BLaER1 (cell line): ENCODE measurements around the gene KRTAP20-2.

Source experiments
- H3K27ac ChIP-seq: shearing (Covaris generic); formaldehyde crosslinking; 2 replicates; pipeline ENCODE4 v1.8.1; 2022
- H3K27me3 ChIP-seq: shearing (Covaris generic); formaldehyde crosslinking; 2 replicates; pipeline ENCODE4 v1.8.1; 2022
- H3K36me3 ChIP-seq: shearing (Covaris generic); formaldehyde crosslinking; 2 replicates; pipeline ENCODE4 v1.8.1; 2022
- H3K4me1 ChIP-seq: shearing (Covaris generic); formaldehyde crosslinking; 2 replicates; pipeline ENCODE4 v1.8.1; 2022
- H3K4me2 ChIP-seq: shearing (Covaris generic); formaldehyde crosslinking; 2 replicates; pipeline ENCODE4 v1.8.1; 2022
- H3K4me3 ChIP-seq: shearing (Covaris generic); formaldehyde crosslinking; 2 replicates; pipeline ENCODE4 v1.8.1; 2022
- H3K9ac ChIP-seq: shearing (Covaris generic); formaldehyde crosslinking; 2 replicates; pipeline ENCODE4 v1.8.1; 2022
- H3K9me3 ChIP-seq: shearing (Covaris generic); formaldehyde crosslinking; 2 replicates; pipeline ENCODE4 v1.8.1; 2022
- H4K20me1 ChIP-seq: shearing (Covaris generic); formaldehyde crosslinking; 2 replicates; pipeline ENCODE4 v1.8.1; 2022
- Cebpa-rat ChIP-seq: shearing (Covaris generic); IDR thresholded peaks from 2 replicates; pipeline ENCODE4 v1.8.1; 2022

Gene KRTAP20-2

DNA sequence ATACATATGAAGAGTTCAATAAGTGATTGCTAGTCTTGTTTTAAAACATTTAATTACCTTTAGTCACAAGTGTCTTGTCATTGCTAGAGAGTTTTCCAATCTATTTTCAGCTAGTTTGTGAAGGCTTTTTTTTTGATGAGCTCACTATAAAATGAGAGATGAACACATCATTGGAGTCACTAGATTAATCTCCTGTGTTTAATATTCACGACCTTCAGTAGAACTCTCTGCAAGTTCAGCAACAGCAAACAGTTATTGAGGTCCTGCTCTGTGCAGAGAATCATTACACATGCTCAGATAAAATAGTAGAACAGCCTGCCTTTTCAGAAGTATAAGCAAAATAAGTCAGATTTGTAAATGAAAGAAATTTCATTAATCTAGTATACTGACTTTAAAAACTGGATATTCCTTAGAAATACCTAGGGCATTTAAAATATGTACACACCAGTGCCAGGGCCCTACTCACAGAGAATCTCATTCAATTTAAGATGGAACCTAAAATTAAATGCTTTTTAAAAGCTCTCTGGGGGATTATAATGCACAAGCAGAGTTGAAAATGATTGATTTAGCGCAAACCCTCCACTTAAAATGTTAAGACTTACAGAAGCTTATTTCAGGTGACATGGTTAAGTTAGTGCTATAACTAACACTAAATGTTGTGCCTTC lies 38.1 kb downstream of the KRTAP20-2 start:
- H3K9ac ChIP-seq, result no peak overlapping the region
- no peaks in the 10 kb centered on the region for H3K4me1 ChIP-seq
- H3K36me3 ChIP-seq, result no peaks in the 10 kb centered on the region
- no peak overlapping the region for H3K4me2 ChIP-seq
- no peaks in the 10 kb centered on the region for H3K27me3 ChIP-seq
- H3K4me3 ChIP-seq, result no peak overlapping the region
- no peak overlapping the region for H3K27ac ChIP-seq
- TF ChIP-seq Cebpa-rat, result no peak
- no peaks in the 10 kb centered on the region for H3K9me3 ChIP-seq
- H4K20me1 ChIP-seq, result no peaks in the 10 kb centered on the region

DNA sequence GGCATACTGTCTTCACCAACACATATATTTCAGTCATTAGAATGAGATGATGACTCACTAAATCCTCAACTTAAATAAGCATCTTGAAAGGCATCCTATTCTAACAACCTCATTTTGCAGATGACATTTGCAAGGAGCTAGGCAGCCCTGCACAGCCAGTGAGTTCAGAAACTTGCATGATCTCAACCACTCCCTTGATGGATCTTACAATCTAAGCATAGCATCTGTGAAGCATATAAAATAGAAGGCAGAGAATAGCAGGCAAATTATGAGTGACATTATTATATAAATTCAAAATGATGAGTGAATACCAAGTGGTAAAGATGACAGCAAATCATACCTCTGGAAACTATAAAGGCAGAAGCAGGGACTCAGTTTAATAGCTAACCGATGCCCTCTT lies 39.3 kb downstream of the KRTAP20-2 start:
- Histone ChIP-seq H3K9me3 (no peaks in the 10 kb centered on the region), H3K27ac (no peak overlapping the region), H3K27me3 (no peaks in the 10 kb centered on the region), H3K36me3 (no peaks in the 10 kb centered on the region), H3K4me1 (no peaks in the 10 kb centered on the region), H3K4me2 (no peak overlapping the region), H4K20me1 (no peaks in the 10 kb centered on the region), H3K9ac (no peak overlapping the region), H3K4me3 (no peak overlapping the region)
- no peak for TF ChIP-seq Cebpa-rat

DNA sequence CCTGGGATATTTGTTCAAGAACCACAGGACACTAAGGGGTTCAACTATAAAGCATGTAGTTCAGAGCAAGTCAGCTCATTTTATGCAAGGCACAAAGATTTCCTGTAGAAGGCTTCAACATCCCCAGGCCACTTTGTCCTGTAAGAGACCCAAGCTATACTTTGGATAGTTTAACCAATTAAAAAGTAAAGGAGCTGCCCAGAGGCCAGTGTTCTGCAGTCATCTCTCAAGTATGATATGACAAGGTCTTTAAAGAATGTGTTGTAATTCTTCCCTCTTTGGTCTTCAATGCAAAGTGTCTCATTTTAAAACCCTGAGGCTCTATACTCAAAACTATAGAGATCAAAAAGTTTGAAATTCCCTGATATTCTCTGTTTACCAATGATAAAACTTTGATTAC lies 41.7 kb downstream of the KRTAP20-2 start:
- Histone ChIP-seq H3K4me3 (no peak overlapping the region), H3K27me3 (no peaks in the 10 kb centered on the region), H3K9ac (no peak overlapping the region), H3K9me3 (no peaks in the 10 kb centered on the region), H3K4me1 (no peaks in the 10 kb centered on the region), H3K4me2 (no peak overlapping the region), H3K27ac (no peak overlapping the region), H3K36me3 (no peaks in the 10 kb centered on the region), H4K20me1 (no peaks in the 10 kb centered on the region)
- TF ChIP-seq Cebpa-rat, result no peak

GRCh38 chr21:30680586-30680985 lies 45.6 kb downstream of the KRTAP20-2 start:
- no peak overlapping the region for H3K4me2 ChIP-seq
- TF ChIP-seq Cebpa-rat, result no peak
- no peaks in the 10 kb centered on the region for H3K27me3 ChIP-seq
- H3K9ac ChIP-seq, result no peak overlapping the region
- no peak overlapping the region for H3K27ac ChIP-seq
- H3K4me3 ChIP-seq, result no peak overlapping the region
- no peaks in the 10 kb centered on the region for H3K36me3 ChIP-seq
- H3K4me1 ChIP-seq, result no peaks in the 10 kb centered on the region
- no peaks in the 10 kb centered on the region for H3K9me3 ChIP-seq
- H4K20me1 ChIP-seq, result no peaks in the 10 kb centered on the region

GRCh38 chr21:30684506-30684905 lies 49.5 kb downstream of the KRTAP20-2 start:
- Histone ChIP-seq H3K4me2 (no peak overlapping the region), H3K4me1 (no peaks in the 10 kb centered on the region), H3K9ac (no peak overlapping the region), H3K27ac (no peak overlapping the region), H4K20me1 (no peaks in the 10 kb centered on the region), H3K27me3 (no peaks in the 10 kb centered on the region), H3K9me3 (no peaks in the 10 kb centered on the region), H3K4me3 (no peak overlapping the region), H3K36me3 (no peaks in the 10 kb centered on the region)
- TF ChIP-seq Cebpa-rat, result no peak
